GM12874 (cell line): Measurements from ENCODE around the gene DAB2IP.

Experiments
- CTCF ChIP-seq: IDR thresholded peaks from 2 replicates; pipeline ENCODE4 v1.5.1; 2011; ENCODE audit warnings: low read depth, mild to moderate bottlenecking, control low read depth, low read length, moderate library complexity; ENCODE audit not compliant: insufficient read depth

Gene DAB2IP

GRCh38 chr9:121689461-121690157, 38.2 kb downstream of the DAB2IP start:
- no peak for TF ChIP-seq CTCF

- TF ChIP-seq CTCF = no peak
Observed at GRCh38 chr9:121690316-121690715, 38.9 kb downstream of the DAB2IP start.

GRCh38 chr9:121690766-121691165, 39.3 kb downstream of the DAB2IP start:
- TF ChIP-seq CTCF = no peak

GRCh38 chr9:121691890-121692289, 40.5 kb downstream of the DAB2IP start:
- TF ChIP-seq CTCF = no peak

GRCh38 chr9:121692606-121693387, 41.4 kb downstream of the DAB2IP start:
- TF ChIP-seq CTCF = no peak

- no peak for TF ChIP-seq CTCF
Observed at GRCh38 chr9:121693388-121693670, 41.9 kb downstream of the DAB2IP start.

GRCh38 chr9:121694001-121694400, 42.6 kb downstream of the DAB2IP start:
- no peak for TF ChIP-seq CTCF
